PFSK-1 (cell line): ENCODE measurements around the gene BTF3L4.

Experiments used
- FOXP2 ChIP-seq: optimal IDR thresholded peaks from 2 replicates; pipeline ENCODE3; 2011; ENCODE audit warnings: borderline replicate concordance, control low read depth, inconsistent platforms; ENCODE audit not compliant: insufficient read depth; ENCODE audit errors: extremely low read length, extremely low read depth
- POLR2AphosphoS5 ChIP-seq: IDR thresholded peaks from 2 replicates; pipeline ENCODE4 v1.6.1; 2012; ENCODE audit warnings: low read depth, mild to moderate bottlenecking, control low read depth, low read length, moderate library complexity
- REST ChIP-seq, 2 experiments: IDR thresholded peaks; 2 replicates each; pipeline versions ENCODE4 v1.6.1 to v1.8.0; 2011 to 2012; ENCODE audit warnings: low read depth in 2 of 2, low read length in 2 of 2, control low read depth in 1 of 2, inconsistent platforms in 1 of 2, mild to moderate bottlenecking in 1 of 2, moderate library complexity in 1 of 2; ENCODE audit not compliant: insufficient read depth in 1 of 2
- SIN3A ChIP-seq: IDR thresholded peaks from 2 replicates; pipeline ENCODE4 v1.6.1; 2012; ENCODE audit warnings: mild to moderate bottlenecking, low read length, moderate library complexity, borderline replicate concordance; ENCODE audit not compliant: insufficient read depth
- TAF1 ChIP-seq: IDR thresholded peaks from 2 replicates; pipeline ENCODE4 v1.6.1; 2012; ENCODE audit warnings: low read length, control low read depth, borderline replicate concordance; ENCODE audit not compliant: insufficient read depth

BTF3L4 gene

GRCh38 chr1:52080014-52080415 is 23.9 kb downstream of the BTF3L4 start:
- TF ChIP-seq FOXP2 (no peak), TAF1 (no peak), POLR2AphosphoS5 (no peak), SIN3A (no peak), REST (IDR thresholded peaks at IDR 0.05; ENCODE audit: insufficient read depth in 1 of 2, low read depth in 2 of 2, low read length in 2 of 2) (no peak)

GRCh38 chr1:52096216-52096615 is 40.1 kb downstream of the BTF3L4 start:
- no peak for TF ChIP-seq FOXP2
- TF ChIP-seq POLR2AphosphoS5: no peak
- no peak for TF ChIP-seq TAF1
- TF ChIP-seq REST (IDR thresholded peaks at IDR 0.05; ENCODE audit: insufficient read depth in 1 of 2, low read depth in 2 of 2, low read length in 2 of 2): no peak
- no peak for TF ChIP-seq SIN3A

- TF ChIP-seq REST (IDR thresholded peaks at IDR 0.05; ENCODE audit: insufficient read depth in 1 of 2, low read depth in 2 of 2, low read length in 2 of 2) (no peak), FOXP2 (no peak), POLR2AphosphoS5 (no peak), SIN3A (no peak)
These were observed 42.2 kb downstream of the BTF3L4 start for GRCh38 chr1:52098139-52098871.

GRCh38 chr1:52102336-52103013 is 46.4 kb downstream of the BTF3L4 start:
- TF ChIP-seq POLR2AphosphoS5 (no peak), FOXP2 (no peak), REST (IDR thresholded peaks at IDR 0.05; ENCODE audit: insufficient read depth in 1 of 2, low read depth in 2 of 2, low read length in 2 of 2) (no peak), TAF1 (no peak), SIN3A (no peak)
